NCI-H774 (cell line): Measurements from ENCODE around the gene PAF1.
A peak's percentile ranks its signal among the peaks of the same experiment; 100 is the strongest.
"Not testable (repeated sequence)": the region's sequence is repeated elsewhere in the genome, so short reads cannot be mapped to it uniquely, and the experiment has no call there.

Experiments
- DNase-seq: peaks from one replicate; lab custom pipeline; 2025; lab: John Stamatoyannopoulos, UW

Gene PAF1

GRCh38 chr19:39352381-39353255 is 38.3 kb downstream of the PAF1 start:
- no peak for DNase-seq

DNA sequence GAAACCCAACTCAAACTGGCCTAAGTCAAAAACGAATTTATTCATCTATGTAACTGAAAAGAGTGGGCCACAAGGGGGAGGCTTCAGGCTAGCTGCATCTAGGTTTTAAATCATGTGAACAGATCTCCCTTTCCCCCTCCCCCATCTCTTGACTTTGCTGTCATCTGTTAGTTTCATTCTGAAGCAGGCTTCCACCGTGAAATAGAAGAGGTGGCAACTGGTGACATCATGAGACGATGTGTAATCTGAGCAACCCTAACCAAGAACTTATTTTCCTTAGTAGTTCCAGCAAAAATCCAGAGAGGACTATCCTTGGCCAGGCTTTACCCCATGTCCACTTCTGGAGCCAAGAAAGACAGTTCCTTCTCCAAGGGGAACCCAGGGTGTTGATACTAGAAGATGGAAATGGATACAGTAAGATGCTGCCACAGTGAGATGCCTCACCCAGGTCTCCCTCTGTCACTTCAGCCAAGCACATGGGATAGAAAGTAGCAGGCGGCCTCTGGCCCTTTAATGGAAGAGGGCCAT is 39.3 kb downstream of the PAF1 start:
- no peak for DNase-seq

DNA sequence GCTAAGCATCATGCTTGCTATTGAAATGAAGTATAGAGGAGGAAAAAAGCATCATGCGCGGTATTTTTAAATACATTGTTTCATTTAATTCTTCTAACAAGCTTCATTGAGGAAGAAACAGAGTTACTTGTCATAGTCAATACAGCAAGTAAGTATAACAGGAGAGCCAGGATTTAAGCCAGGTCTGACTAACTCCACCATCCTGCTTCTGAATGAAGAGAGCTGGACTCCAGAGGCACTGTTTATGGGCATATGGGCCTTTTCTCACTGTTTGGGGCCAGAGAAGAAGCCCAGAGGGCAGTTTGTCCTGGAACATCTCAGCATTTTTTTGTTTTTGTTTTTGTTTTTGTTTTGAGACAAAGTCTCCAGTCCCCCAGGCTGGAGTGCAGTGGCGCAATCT is 40.8 kb downstream of the PAF1 start:
- no peak for DNase-seq

DNA sequence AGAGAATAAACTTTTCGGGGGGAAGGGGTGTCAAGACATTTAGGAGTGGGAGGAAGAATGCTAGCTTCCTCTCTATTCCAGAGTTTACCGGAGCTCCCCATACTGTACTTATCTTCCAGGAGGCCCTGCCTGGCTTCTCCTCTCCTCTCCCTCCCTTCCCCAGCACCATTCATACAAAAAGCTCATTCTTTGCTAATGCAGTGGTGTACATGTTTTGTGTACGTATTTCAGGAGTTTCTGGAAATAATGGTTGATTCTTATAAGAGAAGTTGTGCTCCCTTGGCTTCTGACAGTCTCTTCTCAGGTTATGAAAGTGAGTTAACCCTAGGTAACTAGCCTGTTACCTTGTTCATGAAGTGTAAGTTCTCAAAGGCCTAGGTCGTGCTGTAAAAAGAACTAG is 41.6 kb downstream of the PAF1 start:
- no peak for DNase-seq

DNA sequence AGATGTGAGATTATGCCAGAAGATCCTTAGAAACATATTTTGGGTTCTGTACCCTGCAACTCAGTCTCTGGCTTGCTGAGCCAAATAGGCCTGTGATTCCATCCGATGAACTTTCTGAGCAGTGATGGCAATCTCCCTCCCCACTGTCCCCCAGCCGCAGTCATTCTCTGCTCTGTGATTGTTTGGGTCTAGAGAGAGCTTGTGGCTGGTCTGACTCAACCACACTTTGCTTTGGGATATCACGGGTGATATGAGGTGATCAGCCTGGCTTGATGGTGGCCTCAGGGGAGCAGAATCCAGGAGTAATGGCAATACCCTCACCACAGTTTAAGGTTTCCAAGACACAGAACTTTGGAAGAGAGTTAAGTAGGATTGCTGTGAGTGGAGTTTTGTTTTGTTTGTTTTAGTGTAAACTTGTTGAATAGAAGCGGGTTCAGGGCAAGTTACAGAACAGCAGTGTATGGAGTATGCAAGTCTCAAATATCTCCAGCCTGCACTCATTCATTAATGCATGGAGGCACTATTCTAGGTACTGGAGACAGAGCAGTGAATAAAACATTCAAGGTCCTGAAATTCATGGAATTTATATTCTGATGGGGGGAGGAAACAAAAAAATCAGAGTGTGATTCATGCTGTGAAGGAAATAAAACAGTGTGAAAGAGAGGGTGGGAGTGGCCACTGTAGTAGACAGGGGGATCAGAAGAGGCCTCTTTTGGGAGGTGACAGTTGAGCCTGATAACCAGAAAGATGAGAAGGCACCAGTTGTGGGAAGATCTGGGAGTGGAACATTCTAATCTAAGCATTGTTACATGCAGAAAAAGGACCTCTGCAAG is 43.4 kb downstream of the PAF1 start:
- no peak for DNase-seq

GRCh38 chr19:39345956-39346355 is 45.0 kb downstream of the PAF1 start:
- DNase-seq, result no peak

- no peak for DNase-seq
Observed at GRCh38 chr19:39342647-39343305, 48.1 kb downstream of the PAF1 start.

GRCh38 chr19:39341719-39342604 is 48.9 kb downstream of the PAF1 start, which contains the start of gene SAMD4B:
Gene SAMD4B (plus strand): TSS chr19:39342421. CDS start chr19:39356894, 14,473 bp downstream.
- peak; percentile 97 for DNase-seq

- no peak for DNase-seq
Observed at GRCh38 chr19:39341129-39341718, 49.7 kb downstream of the PAF1 start.

DNA sequence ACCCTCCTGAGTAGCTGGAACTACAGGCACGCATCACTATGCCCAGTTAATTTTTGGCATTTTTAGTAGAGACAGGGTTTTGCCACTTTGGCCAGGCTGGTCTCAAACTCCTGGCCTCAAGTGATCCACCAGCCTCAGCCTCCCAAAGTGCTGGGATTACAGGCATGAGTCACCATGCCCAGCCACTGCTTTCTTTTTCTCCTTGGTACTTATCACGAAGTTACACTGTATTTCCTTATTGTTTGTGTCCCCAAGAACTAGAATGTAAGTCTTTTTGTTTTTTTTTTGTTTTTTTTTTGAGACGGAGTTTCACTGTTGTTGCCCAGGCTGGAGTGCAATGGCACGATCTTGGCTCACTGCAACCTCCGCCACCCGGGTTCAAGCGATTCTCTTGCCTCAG is 50.8 kb downstream of the PAF1 start:
- DNase-seq, result not testable (repeated sequence)

- DNase-seq, result no peak
Observed at GRCh38 chr19:39339674-39340073, 51.2 kb downstream of the PAF1 start.

DNA sequence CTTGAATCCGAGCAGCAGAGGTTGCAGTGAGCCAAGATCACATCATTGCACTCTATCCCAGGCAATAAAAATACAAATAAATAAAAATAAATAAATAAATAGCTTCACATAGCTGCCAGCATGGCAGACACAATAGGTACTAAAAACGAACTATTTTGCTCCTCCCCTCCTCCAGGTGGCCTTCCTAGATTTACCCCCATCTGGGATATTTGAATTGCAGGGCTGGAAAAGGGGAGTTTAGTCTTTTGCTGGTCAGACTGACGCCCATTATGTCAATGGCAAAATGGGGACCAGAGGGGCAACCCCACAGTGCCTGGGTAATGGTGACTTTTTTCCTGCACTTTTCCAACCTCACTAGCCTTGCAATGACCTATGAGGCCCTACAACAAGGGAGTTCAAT is 54.4 kb downstream of the PAF1 start:
- no peak for DNase-seq
